HT1080 (cell line): ENCODE data around the gene RAD51D. TPM values are rescaled to one million over a fixed set of nuclear protein-coding genes. Genes with fewer than 3 reads are reported as not detected.

Source experiments
- small RNA-seq: library from RNA; depleted of rRNA; stranded (forward); fragments of <200 nt; gene quantifications from one replicate; pipeline ENCODE3, GENCODE V24; 2014
- total RNA-seq: library from RNA; depleted of rRNA; stranded (reverse); fragments of >200 nt; shearing (Covaris generic); gene quantifications from 2 replicates; pipeline ENCODE4 v1.2.3, GENCODE V29; 2014; rRNA removed

Gene RAD51D
- total RNA-seq, 1 experiment from 2014 or later, result 8.6 TPM

Small RNAs within 50 kb of the gene (small RNA-seq; reads per million reads assigned to genes)
- gene AC004223.1, result not detected
- gene RNU6-840P, result not detected

Other genes with a start within 250 kb of the RAD51D start
- gene CCT6B, start 158.4 kb downstream of the RAD51D start, total RNA-seq, result 0.10 and 0.74 TPM in 2 replicates
- 11.6 and 12.1 TPM in 2 replicates for gene ZNF830, start 158.3 kb downstream of the RAD51D start, total RNA-seq
- 39.1 and 39.5 TPM in 2 replicates for gene LIG3, start 139.3 kb downstream of the RAD51D start, total RNA-seq
- gene RFFL, start 56.2 kb downstream of the RAD51D start, total RNA-seq, result 20.7 and 23.7 TPM in 2 replicates
- gene FNDC8, start 1.8 kb upstream of the RAD51D start, total RNA-seq, result not detected in 2 replicates
- gene NLE1, start 22.4 kb upstream of the RAD51D start, total RNA-seq, result 42.9 and 47.2 TPM in 2 replicates
- not detected in 2 replicates for gene UNC45B, start 28.0 kb upstream of the RAD51D start, total RNA-seq
- gene SLC35G3, start 74.5 kb upstream of the RAD51D start, total RNA-seq, result not detected in 2 replicates
- gene SLFN5, start 123.2 kb upstream of the RAD51D start, total RNA-seq, result 12.3 and 13.0 TPM in 2 replicates